Measurements from ENCODE around the gene LRRC14B. TPM values are rescaled to one million over a fixed set of nuclear protein-coding genes. Genes with fewer than 3 reads are reported as not detected.

The LRRC14B gene
- total RNA-seq, 1 donor from 2014 or later = not detected

DNA sequence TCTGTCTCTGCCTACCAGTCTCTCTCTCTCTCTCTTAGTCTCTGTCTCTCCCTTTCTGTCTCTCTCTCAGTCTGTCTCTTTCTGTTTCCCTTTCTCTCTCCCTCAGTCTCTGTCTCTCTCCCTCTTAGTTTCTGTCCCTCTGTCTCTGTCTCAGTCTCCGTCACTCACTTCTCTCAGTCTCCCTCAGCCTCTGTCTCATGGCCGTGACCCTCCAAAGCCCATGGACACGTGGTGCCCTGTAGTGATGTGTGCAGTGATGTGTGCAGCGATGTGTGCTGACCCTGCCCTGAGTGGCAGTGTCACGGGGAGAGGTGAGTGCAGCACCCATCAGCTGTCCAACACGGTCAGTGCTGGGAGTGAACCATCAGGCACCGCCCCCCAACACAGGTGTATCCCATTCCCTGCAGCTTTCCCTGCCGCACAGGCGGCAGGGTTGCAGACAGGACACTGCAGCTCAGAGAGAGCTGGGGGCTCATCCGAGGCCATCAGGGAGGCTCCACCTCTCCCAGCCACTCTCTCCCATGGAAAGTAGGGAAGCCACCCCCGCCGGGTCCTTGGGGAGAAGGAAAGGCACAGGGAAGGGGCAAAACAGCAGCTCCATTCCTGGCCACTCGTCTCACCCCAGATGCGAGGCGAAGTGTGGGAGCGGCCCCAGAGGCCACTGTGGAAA is 794 bp upstream of the LRRC14B start:
- no peak for DNase-seq (ENCODE audit: low spot score)

DNA sequence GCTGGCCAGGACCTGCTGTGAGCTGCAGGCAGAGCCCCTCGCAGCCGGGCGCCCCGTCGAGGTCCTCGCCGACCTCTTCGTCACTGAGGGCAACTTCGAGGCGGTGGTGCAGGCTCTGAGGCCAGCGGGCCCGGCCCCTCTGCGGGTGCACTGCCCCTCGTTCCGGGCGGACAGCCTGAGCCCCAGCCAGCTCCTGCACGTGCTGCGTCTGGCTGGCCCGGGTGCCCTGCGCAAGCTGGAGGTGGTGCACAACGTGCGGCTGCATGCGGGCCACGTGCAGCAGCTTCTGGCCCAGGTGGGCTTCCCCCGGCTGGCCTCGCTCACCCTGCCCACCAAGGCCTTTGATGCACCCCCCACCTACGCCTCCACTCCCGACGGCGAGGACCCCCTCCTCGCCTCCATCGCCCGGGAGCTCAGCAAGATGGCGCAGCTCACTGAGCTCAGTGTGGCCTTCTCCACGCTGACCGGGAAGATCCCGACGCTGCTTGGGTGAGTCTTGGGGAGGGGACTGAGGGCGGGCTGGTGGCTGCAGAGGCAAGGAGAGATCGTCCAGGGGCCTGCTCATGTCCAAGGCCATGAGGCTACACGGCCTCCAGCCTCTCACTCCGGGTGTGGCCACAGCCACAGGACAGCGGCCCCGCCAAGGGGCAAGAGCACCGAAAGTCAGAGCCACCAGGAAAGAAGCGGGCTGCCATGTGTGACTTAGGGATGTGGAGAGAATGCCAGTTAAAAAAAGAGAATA is 825 bp downstream of the LRRC14B start:
- no peak for DNase-seq (ENCODE audit: low spot score)

DNA sequence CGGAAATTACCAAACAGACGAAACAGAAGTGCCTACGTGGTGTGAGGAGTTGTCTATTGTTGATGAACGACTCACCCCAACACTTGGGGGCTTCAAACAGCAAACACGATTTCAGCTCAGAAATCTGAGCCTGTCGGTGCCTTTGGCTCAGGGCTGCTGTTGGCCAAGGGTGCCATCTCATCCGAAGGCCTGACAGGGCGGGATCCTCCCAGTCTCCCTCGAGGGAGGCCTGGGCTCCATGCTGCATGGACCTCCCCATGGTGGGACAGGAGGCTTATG is 1.3 kb downstream of the LRRC14B start:
- DNase-seq (ENCODE audit: low spot score) = no peak

DNA sequence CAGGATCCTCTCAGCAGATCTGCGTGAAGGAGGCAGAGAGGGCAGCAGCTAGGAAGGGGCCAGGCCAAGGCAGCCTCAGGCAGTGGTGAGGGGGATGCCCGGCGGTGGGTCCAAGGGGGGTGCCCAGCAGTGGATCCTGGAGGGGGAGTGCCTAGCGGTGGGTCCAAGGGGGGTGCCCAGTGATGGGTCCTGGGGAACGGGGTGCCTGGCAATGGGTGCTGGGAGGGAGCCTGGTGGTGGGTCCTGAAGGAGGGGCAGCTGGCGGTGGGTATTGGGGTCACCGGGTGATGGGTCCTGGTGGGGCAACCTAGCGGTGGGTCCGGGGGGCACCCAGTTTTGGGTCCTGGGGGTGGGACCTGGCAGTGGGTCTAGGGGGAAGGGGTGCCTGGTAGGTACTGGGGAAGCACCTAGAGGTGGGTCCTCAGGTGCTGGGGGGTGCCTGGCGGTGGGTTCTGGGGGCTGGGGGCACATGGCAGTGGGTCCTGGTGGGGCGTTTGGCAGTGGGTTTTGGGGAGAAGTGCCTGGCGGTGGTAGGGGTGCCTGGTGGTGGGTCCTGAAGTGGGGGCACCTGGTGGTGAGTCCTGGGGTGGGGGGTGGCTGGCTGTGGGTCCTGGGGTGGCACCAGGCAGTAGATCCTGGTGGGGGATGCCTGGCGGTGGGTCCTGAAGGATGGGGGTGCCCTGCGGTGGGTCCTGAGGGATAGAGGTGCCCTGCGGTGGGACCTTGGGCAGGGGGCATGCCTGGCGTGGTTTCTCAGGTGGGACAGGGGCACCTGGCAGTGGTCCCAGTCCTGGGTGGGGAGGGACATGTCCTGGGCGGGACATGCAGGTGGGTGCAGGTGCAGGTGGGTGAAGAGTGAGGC is 1.9 kb downstream of the LRRC14B start:
- no peak for DNase-seq (ENCODE audit: low spot score)

DNA sequence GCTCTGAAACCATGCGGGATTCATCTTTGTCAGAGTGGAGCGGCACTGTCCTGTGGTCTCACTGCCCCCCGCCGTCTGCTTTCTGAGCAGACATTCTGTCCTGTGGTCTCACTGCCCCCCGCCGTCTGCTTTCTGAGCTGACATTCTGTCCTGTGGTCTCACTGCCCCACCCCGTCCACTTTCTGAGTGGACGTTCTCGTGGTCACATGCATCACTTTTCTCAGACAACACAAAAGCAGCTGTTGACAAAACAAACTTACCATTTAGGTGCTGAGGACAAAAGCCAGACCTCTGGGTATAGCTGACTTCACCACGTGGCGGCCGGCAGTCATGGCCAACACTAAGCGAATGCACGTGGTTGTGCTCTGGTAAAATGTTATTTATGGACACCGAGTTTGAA is 2.8 kb downstream of the LRRC14B start:
- no peak for DNase-seq (ENCODE audit: low spot score)

DNA sequence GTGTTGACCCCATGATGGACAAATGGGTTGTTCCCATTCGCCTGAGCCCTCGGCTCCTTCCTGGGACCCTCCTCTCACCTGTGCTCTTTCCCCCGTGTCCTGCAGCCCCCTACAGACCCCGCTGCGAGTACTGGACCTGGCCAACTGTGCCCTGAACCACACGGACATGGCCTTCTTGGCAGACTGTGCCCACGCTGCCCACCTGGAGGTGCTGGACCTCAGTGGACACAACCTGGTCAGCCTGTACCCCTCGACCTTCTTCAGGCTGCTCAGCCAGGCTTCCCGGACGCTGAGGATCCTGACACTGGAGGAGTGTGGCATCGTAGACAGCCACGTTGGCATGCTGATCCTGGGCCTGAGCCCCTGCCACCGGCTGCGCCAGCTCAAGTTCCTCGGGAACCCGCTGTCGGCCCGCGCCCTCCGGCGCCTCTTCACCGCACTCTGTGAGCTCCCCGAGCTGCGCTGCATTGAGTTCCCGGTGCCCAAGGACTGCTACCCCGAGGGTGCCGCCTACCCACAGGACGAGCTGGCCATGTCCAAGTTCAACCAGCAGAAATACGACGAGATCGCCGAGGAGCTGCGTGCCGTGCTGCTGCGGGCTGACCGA is 3.4 kb downstream of the LRRC14B start:
- no peak for DNase-seq (ENCODE audit: low spot score)

DNA sequence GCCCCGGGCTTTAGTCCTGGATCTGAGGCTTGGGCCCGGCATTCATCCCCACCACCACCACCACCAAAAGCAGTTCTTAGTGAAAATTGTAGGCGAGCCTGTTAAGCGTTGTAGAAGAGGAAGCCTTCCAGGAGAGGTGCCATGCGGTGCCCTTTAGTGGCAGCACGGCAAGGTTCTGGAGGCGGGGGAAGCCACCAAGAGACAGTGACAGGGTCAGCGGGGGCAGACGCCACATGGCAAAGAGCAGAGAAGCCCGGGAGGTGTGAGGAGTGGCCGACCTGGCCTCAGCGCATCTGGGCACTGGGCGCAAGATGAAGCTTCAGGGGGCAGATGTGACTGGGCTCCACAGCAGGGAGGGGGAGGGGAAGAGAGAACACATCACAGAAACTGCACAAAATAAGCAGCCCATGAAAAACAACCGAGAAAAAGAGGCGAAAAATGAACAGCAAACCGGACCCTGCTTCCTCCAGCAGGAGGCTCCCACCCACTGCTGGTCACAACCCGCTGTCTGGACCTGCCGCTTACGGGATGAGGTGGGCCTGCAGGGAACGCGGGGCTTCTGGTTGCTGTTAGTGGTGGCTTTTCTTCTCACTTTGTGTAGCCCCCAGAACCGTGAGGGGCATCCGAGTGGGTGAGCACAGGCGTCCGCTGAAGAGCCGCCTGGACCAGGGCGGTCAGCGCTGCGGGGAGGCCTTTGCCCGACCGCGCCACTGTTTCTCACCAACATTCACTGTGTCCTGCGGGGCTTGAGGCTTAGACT is 4.3 kb downstream of the LRRC14B start:
- no peak for DNase-seq (ENCODE audit: low spot score)

DNA sequence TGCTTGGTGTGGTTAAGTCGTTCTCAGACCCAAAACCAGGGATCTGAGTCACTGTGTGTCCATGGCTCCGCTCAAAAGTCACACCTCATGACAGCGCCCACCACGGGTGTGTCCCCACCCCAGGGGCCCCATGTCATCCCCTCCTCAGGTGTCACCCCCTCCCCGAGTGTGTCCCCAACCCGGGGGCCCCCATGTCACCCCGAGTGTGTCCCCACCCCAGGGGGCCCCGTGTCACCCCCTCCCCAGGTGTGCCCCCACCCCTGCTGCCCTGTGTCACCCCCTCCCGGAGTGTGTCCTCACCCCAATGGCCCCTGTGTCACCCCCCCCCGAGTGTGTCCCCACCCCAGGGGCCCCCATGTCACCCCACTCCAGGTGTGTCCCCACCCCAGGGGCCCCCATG is 5.1 kb downstream of the LRRC14B start:
- DNase-seq (ENCODE audit: low spot score) = no peak

DNA sequence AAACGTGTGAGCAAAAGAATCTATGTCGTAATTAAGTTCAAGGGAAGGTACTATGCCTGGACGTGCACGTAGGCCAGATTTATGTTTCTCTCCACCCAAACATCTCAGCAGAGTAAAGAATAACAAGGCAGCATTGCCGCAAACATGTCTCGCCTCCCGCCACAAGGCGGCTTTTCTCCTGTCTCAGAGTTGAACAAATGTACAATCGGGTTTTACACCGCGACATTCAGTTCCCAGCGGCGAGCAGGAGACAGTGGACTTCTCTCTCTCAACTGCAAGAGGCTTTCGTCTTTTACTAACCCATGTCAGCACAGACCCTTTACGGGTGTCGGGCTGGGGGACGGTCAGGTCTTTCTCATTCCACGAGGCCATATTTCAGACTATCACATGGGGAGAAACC is 5.7 kb downstream of the LRRC14B start:
- DNase-seq (ENCODE audit: low spot score) = peak; percentile 64

DNA sequence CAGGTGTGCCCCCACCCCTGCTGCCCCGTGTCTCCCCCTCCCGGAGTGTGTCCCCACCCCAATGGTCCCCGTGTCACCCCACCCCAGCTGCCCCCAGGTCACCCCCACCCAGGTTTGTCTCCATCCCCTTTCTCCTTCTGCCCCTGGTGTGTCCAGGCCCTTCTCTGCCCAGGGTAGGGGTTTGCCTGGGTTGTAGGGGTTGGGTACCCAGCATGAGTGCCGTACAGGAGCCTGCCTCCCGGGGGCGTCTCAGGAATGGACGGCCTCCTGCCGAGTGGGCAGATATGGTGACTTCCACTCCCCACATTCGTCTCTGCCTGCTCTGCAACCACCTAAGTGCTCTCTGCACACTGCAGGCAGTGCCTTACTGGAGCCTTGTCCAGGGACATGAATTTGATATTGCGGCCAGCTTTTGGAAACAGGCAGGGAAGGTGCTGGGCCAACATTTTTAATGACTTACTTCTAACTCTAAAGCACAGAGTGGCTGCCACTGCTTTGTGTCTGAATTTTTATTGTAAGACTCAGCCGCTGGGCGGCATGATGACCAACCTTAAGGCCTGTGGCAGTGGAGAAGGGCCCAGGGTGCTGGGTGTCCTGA is 6.7 kb downstream of the LRRC14B start:
- peak; percentile 39 for DNase-seq (ENCODE audit: low spot score)

DNA sequence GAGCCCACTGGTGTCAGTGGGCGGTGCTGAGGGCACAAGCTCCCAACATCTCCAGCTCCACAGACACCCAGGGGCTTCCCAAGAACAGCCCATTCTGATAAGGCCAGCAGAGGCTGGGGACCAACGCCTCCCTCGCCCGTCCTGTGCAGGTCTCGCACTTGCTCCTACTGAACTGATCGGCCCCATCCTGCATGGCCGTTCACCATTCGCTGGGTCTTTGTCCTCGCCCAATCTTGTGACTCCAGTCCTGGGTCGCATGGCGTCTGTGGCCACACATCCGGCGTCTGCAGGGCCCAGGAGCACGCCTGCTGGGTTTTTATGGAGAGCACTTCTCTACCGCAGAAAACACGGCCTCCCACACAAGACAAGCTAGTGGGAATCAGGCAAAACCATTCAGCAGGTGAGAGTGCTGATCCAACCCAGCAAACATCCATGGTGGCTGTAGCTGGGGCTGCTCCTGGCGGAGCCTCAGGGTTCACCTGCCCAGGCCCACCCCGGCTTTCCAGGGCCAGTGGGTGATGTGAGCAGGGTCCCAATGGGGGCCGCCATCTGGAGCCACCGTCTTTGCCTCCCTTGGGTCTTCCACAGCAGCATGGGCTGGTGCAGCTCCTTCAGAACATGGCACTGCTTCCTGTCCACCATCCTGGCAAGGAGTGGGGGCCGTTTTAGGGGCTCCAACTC is 7.4 kb downstream of the LRRC14B start:
- DNase-seq (ENCODE audit: low spot score) = peak; percentile 84

DNA sequence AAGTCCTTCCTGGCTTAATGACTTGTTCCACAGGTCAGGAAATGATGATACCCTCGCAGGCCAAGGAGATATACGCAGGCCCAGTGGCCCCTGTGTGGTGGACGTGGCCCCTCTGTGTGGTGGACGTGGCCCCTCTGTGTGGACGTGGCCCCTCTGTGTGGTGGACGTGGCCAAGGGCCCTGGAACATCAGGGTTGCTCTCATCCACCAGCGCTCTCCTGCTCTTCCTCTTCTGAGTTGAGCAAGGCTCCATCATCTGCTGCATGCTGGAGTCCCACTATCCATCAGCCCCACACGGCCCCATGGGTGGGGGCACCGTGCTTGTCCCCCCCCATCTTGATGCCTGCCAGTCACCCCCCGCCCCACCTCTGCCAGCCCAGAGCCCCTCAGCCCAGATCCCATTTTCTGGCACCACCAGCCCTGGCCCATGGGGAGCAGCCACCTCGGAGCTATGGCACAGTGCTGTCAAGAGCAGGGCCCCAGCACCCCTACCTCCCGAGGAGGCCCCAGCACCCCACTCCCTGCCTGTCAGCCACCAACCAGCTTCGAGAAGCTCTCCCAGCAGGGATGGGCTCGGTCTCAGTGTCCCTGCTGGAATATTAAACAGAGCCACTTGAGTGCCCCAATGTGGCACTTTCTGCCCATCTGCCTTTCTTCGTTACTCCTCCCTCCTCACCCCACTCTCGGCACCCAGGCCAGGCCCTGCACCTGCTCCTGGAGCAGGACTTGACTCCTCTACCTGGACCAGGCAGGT is 8.1 kb downstream of the LRRC14B start:
- peak; percentile 84 for DNase-seq (ENCODE audit: low spot score)

DNA sequence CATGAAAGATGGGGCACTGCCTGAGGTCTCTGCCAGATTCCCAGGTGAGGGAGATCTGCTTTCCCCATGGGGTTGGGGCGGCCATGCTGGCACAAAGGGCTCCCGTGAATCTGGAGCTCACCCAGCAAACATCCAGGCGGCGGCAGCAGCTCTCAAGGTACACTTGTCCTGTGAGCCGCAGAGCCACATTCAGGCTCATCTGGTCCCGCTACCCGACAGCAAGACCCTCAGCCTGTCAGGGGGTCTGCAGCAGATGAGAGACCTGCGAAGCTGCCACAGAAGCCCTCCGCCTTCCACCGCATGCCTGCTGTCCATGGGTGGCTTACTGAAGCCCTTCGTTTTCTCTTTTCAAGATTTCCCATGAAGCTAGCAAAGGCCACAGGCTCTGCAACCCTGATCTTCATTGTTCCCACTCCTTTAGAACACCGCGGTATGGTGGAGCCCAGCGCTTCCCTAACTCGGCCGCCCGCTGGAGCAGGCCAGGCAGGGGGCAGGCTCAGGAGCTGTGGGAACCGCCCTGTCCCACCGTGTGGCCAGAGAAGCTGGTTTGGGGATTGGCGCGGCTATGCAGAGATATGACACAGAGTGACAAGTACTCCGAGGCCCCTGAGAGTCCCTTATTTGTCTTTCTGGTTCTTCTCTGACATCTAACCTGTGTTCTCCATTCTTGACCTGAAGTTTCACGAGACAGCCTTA is 8.8 kb downstream of the LRRC14B start:
- peak; percentile 86 for DNase-seq (ENCODE audit: low spot score)

DNA sequence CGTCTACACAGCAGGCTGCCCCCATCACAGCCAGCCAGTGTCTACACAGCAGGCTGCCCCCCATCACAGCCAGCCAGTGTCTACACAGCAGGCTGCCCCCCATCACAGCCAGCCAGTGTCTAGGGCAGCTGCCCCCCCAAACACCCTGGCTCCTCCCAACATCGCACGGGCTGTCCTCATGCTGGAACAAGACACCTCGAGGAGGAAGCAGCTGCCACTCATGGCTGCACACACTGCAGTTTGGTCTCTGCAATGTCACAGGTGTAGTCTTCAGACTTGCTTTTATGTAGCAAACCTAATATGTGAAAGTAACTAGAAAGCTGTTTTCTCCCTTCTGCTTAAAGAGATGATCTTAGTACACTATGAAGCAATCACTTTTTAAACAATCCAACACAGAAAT is 9.7 kb downstream of the LRRC14B start:
- peak; percentile 57 for DNase-seq (ENCODE audit: low spot score)

DNA sequence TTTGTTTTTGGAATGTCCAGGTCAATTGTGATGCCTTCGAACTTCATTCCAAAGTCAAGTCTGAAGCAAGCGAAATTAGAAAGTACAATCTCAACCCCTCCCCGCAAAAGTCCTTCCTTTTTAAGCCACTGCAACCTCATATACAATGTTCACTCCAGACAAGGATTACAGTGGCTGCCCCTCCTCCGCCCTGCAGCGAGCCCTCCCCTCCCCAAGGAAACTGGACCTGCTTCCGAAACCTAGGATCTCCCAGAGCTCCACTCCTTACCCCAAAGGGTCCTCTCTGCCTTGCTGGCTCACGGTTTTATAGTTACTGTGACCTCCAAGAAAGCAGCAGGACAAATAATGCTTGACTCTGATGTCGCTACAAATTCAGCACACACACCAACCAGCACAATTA is 10.4 kb downstream of the LRRC14B start:
- peak; percentile 20 for DNase-seq (ENCODE audit: low spot score)

DNA sequence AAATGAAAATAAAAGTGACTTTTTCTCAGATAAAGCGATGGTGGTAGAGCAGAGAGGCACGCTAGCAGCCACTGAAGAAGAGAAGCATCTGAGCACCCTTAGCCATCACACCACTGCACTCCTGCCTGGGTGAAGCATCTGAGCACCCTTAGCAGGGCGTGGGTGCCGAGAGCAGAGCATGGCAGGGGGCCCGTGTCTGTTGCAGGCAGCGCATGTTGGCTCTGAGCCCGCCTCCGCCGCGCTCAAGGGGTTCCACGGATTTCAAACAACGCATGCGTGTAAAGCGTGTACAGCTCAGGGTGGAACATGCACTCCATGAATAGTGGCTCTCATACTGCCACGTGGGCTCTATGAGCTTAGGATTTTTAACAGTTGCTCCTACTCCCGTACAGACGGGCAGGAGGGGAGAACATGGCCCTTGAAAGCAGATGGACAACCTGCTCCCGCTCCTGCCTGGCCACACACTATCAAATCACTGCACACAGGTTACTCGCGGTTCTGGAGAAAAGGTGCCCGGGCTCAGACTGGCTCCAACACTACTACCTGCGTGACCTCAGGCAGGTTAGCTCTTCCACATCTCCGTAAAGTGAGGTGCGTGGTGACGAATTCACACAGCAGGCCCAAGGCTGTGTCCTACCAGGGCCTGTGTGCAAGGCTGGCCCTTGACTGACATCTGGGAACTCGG is 12.1 kb downstream of the LRRC14B start:
- DNase-seq (ENCODE audit: low spot score) = peak; percentile 75

DNA sequence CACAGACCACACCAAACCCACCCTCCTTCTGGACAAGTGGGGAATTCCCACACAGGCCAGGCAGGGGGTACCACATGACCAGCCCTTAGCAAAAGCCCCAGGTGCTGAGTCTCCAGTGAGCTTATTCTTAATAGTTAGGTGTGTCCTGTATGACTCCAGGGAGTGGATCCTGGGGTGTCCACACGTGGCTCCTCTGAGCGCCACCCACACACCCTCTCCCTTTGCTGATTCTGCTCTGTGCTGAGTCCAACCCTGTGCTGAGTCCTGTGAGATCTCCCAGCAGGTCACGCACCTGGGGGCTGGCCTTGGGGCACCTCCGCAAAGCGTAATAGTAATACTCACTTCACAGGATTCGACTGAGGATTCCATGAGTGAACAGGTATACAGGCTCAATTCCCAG is 12.7 kb downstream of the LRRC14B start:
- no peak for DNase-seq (ENCODE audit: low spot score)

DNA sequence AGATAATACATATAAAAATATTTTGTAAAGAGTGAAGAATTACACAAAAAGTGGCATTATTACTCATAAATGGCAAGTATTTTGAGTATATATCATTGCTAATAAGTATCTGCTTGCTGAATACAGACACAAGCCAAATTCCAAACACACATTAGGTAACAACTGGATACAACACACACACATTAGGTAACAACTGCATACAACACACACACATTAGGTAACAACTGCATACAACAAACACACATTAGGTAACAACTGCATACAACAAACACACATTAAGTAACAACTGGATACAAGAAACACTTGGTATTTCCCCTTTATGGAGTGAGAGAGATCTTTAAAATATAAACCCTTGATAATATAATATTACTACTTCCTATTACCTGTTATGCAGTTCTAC is 13.2 kb downstream of the LRRC14B start:
- no peak for DNase-seq (ENCODE audit: low spot score)

All from mesenteric fat pad (tissue), 1 donor.